Fibroblast of the aortic adventitia (primary cell): ENCODE results near the gene ZNF133. TPM values are rescaled to one million over a fixed set of nuclear protein-coding genes. Genes with fewer than 3 reads are reported as not detected.
"Not testable (repeated sequence)": the region's sequence is repeated elsewhere in the genome, so short reads cannot be mapped to it uniquely, and the experiment has no call there.

Experiments used
- DNase-seq: peaks from one replicate; pipeline ENCODE4 v3.0.0-alpha.2; 2010; ENCODE audit warnings: low read depth
- H3K4me3 ChIP-seq: 2 replicates; pipeline ENCODE4 v1.5.1; 2011; ENCODE audit warnings: low read depth, mild to moderate bottlenecking, control low read depth, low read length, moderate library complexity
- total RNA-seq: library from RNA; depleted of rRNA; stranded (reverse); fragments of >200 nt; gene quantifications from 2 replicates; pipeline ENCODE4 v1.2.3, GENCODE V29; 2012; ENCODE audit warnings: low replicate concordance
- TF ChIP-seq, protein P1 (sequence below): IDR thresholded peaks from 2 replicates; pipeline ENCODE4 v1.5.1; 2011; ENCODE audit warnings: mild to moderate bottlenecking, low read length, control low read depth, inconsistent platforms; ENCODE audit not compliant: insufficient read depth

The ZNF133 gene
- total RNA-seq, 1 donor: 14.6 TPM

DNA sequence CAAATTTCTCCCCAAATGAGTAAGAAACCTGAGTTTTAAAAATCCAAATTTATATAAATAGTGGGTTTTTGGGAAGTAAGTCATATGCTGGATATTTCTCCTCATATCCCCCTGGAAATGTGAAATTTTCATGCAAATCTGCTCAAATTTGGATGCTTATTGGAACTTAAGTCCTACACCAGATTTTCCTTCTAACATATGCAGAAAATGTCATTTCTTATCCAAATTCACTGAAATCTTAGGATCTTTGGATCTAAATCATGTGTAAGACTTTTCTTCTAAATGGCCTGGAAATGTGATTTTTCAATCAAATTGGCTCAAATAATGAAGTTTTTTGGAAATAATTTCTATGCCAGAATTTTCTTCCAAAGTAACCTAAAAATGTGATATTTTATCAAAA is 33.0 kb downstream of the ZNF133 start:
- H3K4me3 ChIP-seq: no peak overlapping the region
- DNase-seq: no peak
- TF ChIP-seq, protein P1, sequence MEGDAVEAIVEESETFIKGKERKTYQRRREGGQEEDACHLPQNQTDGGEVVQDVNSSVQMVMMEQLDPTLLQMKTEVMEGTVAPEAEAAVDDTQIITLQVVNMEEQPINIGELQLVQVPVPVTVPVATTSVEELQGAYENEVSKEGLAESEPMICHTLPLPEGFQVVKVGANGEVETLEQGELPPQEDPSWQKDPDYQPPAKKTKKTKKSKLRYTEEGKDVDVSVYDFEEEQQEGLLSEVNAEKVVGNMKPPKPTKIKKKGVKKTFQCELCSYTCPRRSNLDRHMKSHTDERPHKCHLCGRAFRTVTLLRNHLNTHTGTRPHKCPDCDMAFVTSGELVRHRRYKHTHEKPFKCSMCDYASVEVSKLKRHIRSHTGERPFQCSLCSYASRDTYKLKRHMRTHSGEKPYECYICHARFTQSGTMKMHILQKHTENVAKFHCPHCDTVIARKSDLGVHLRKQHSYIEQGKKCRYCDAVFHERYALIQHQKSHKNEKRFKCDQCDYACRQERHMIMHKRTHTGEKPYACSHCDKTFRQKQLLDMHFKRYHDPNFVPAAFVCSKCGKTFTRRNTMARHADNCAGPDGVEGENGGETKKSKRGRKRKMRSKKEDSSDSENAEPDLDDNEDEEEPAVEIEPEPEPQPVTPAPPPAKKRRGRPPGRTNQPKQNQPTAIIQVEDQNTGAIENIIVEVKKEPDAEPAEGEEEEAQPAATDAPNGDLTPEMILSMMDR: no peak

DNA sequence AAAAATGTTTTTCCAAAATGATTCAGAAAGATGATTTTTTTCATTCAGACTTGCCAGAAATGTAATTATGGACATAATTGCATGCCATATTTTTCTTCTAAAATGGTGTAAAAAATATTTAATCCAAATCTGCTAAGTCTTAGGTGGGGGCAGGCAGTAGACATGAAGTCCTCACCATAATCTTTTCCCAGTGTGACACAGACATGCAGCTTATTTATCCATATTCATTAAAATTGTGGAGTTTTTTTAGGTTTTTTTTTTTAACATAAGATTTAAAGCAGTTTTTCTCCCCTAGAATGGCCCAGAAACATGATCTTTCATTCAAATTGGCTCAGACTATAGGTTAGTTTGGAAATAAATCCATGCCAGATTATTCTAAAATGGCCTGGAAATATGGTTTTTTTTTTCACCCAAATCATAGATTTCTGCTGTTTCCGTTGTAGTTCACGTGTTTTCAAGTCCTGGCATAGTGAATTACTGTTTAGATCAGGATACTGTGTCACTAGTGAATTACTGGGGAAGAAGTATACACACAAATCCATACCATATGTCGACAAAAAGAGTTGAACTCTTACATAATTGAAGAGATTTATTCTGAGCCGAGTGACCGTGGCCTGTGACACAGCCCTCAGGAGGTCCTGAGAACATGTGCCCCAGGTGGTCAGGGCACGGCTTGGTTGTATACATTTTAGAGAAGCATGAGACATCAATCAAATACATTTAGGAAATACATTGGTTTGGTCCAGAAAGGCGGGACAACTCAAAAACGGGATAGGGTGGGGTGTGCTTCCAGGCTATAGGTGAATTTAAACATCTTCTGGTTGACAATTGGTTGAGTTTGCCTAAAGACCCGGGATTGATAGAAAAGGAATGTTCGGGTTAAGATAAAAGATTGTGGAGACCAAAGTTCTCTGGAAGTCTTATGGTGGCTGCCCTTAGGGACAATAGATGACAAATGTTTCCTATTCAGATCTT is 33.9 kb downstream of the ZNF133 start:
- TF ChIP-seq, protein P1: no peak
- no peak for DNase-seq
- no peak overlapping the region for H3K4me3 ChIP-seq

DNA sequence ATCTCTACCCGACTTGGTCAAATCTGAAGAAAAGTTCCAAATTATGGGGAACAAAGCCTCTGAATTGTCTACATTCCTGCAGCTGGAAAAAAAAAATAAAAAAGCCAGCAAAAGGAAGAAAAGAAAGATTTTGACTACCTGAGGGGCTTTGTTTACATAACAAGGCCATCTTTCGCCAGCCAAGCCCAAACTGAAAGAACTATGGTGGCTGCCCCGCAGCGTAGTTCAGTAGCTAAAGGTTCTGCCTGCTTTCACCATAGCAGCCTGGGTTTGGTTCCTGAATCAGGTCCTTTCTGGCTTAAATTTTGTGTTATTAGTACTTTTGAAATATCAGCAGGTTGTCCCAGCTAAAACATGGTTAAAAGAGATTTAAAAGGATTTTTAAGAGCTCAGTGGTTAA is 35.4 kb downstream of the ZNF133 start:
- no peak overlapping the region for H3K4me3 ChIP-seq
- TF ChIP-seq, protein P1: no peak
- no peak for DNase-seq

DNA sequence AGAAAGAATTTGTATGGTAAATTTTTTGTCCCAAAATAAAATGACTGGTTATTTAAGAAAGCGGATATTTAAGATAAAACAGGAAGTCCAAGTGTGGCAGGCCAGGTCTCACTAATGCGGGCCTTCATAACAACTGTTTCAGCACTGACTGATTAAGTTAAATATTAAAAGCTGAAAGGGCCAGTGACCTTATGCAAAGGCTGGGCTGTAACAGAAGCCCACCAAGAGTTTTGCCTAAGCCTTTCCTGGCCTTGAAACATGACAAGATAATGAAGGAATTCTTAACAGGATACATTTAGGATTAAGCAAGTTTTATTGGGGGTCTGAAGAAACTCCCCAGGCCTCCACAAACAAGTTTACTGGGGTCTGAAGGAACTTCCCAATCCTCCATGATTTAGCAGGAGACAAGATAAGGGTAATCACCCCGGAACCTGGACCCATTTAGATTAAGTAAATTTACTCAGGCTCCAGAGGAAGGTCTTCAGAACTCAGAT is 36.3 kb downstream of the ZNF133 start:
- DNase-seq: no peak
- no peak overlapping the region for H3K4me3 ChIP-seq
- TF ChIP-seq, protein P1: no peak

DNA sequence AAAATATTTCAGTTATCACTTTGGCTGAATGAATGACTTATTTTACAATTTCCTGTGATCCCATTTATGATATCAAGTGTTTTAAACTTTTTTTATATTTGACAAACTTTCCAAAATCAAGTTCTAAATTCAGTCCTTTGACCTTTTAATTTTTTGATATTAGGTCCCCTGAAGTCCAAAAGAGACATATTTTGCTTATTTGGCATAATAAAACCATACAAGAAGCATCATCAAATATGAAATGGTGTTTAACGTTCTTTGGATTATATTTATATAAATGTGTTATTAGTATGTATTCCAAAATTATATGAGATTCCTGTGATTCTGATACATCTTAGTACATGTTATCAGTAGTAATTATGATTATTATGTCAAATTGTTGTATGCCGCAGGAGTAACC is 38.7 kb downstream of the ZNF133 start:
- no peak for DNase-seq
- no peak overlapping the region for H3K4me3 ChIP-seq
- TF ChIP-seq, protein P1: no peak

DNA sequence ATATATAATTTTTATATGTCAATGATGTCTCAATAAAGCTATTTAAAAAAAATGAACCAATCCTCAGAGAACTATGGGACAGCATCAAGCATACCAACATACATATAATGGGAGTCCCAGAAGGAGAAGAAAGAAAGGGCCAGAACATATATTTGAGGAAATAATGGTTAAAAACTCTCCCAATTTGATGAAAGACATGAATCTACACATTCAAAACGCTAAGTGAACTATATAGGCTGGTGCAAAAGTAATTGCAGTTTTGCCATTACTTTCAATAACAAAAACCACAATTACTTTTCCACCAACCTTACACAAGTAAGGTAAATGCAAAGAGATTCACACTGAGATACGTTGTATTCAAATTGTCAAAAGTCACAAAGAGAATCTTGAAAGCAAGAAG is 43.4 kb downstream of the ZNF133 start:
- no peak overlapping the region for H3K4me3 ChIP-seq
- TF ChIP-seq, protein P1: no peak
- DNase-seq: no peak

DNA sequence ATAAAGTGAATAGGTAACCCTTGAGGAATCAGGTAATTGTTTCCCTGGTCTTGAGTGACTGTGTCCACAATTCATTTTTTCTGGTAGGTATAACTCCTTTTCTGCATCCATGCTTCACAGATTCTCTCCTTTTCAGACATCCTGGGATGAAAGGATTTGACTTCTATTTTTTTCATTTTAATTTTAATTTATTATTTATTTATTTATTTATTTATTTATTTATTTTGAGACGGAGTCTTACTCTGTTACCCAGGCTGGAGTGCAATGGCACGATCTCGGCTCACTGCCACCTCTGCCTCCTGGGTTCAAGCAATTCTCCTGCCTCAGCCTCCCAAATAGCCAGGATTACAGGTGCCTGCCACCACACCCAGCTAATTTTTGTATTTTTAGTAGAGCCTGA is 61.4 kb downstream of the ZNF133 start:
- DNase-seq, H3K4me3 ChIP-seq: not testable (repeated sequence)
